ENCODE results near the gene OCA2.
"Not testable (repeated sequence)": the region's sequence is repeated elsewhere in the genome, so short reads cannot be mapped to it uniquely, and the experiment has no call there.

The OCA2 gene

GRCh38 chr15:27961801-27962200, 137.3 kb downstream of the OCA2 start:
- TF ChIP-seq CTCF (conservative IDR thresholded peaks at IDR 0.05; ENCODE audit: control insufficient read depth, insufficient read depth, low read depth, low read length), result no peak
- no peak overlapping the region for H3K4me3 ChIP-seq (ENCODE audit: control insufficient read depth, low read depth, low read length)
- no peak for DNase-seq (ENCODE audit: low read depth)

- no peak for TF ChIP-seq CTCF (conservative IDR thresholded peaks at IDR 0.05; ENCODE audit: control insufficient read depth, insufficient read depth, low read depth, low read length)
- H3K4me3 ChIP-seq (ENCODE audit: control insufficient read depth, low read depth, low read length), result no peak overlapping the region
- no peak for DNase-seq (ENCODE audit: low read depth)
These were observed 140.1 kb downstream of the OCA2 start for GRCh38 chr15:27958911-27959578.

- H3K4me3 ChIP-seq (ENCODE audit: control insufficient read depth, low read depth, low read length), result no peak overlapping the region
- no peak for DNase-seq (ENCODE audit: low read depth)
- no peak for TF ChIP-seq CTCF (conservative IDR thresholded peaks at IDR 0.05; ENCODE audit: control insufficient read depth, insufficient read depth, low read depth, low read length)
These were observed 142.8 kb downstream of the OCA2 start for GRCh38 chr15:27956285-27956684.

GRCh38 chr15:27955087-27955486, 144.0 kb downstream of the OCA2 start:
- DNase-seq (ENCODE audit: low read depth), result no peak
- no peak for TF ChIP-seq CTCF (conservative IDR thresholded peaks at IDR 0.05; ENCODE audit: control insufficient read depth, insufficient read depth, low read depth, low read length)
- no peak overlapping the region for H3K4me3 ChIP-seq (ENCODE audit: control insufficient read depth, low read depth, low read length)

GRCh38 chr15:27952593-27952992, 146.5 kb downstream of the OCA2 start:
- not testable (repeated sequence) for H3K4me3 ChIP-seq (ENCODE audit: control insufficient read depth, low read depth, low read length)

GRCh38 chr15:27951191-27951890, 147.8 kb downstream of the OCA2 start:
- H3K4me3 ChIP-seq (ENCODE audit: control insufficient read depth, low read depth, low read length), result no peak overlapping the region
- no peak for TF ChIP-seq CTCF (conservative IDR thresholded peaks at IDR 0.05; ENCODE audit: control insufficient read depth, insufficient read depth, low read depth, low read length)
- DNase-seq (ENCODE audit: low read depth), result no peak

More at GRCh38 chr15:27952593-27952992, 146.5 kb downstream of the OCA2 start:
- not testable (repeated sequence) for DNase-seq (ENCODE audit: low read depth)

- no peak for TF ChIP-seq CTCF (conservative IDR thresholded peaks at IDR 0.05; ENCODE audit: control insufficient read depth, insufficient read depth, low read depth, low read length)
- DNase-seq (ENCODE audit: low read depth), result no peak
- no peak overlapping the region for H3K4me3 ChIP-seq (ENCODE audit: control insufficient read depth, low read depth, low read length)
These were observed 150.0 kb downstream of the OCA2 start for GRCh38 chr15:27949089-27949488.
